Muscle of leg (tissue), 11 donors: ENCODE results near the gene GTPBP3. TPM values are rescaled to one million over a fixed set of nuclear protein-coding genes. Genes with fewer than 3 reads are reported as not detected.

ENCODE experiments used
- DNase-seq: peaks from one replicate; pipeline ENCODE4 v3.0.0; 2013
- H3K27ac ChIP-seq: one replicate; pipeline ENCODE4 v1.5.1; 2013; ENCODE audit warnings: mild to moderate bottlenecking, low read length, control low read depth
- H3K27me3 ChIP-seq: one replicate; pipeline ENCODE4 v1.6.1; 2013; ENCODE audit warnings: low read length; ENCODE audit not compliant: control insufficient read depth, insufficient read depth
- H3K36me3 ChIP-seq: one replicate; pipeline ENCODE4 v1.6.1; 2013; ENCODE audit warnings: low read length; ENCODE audit not compliant: control insufficient read depth, insufficient read depth
- H3K4me1 ChIP-seq: one replicate; pipeline ENCODE4 v1.6.1; 2013; ENCODE audit warnings: low read length; ENCODE audit not compliant: control insufficient read depth, insufficient read depth
- H3K4me3 ChIP-seq: one replicate; pipeline ENCODE4 v1.5.1; 2013; ENCODE audit warnings: low read length, control low read depth
- H3K9me3 ChIP-seq: replicated peaks from 2 replicates; pipeline ENCODE4 v1.6.1; 2013; ENCODE audit warnings: low read depth, low read length; ENCODE audit not compliant: control insufficient read depth
- WGBS: methylation state at CpG from one replicate; pipeline ENCODE4 v1.1.5; 2013; ENCODE audit warnings: missing lambda C conversion rate; ENCODE audit not compliant: insufficient coverage; 5-methylcytosine and 5-hydroxymethylcytosine counted together
- polyA plus RNA-seq, 8 donors: library from polyadenylated mRNA; unstranded; fragments of 120-200 nt; gene quantifications; one replicate each; pipeline versions ENCODE4 v1.2.1 to v1.2.3, GENCODE V29; 2013; ENCODE audit warnings: inconsistent platforms in 1 of 8, low replicate concordance in 1 of 8; ENCODE audit not compliant: insufficient read length in 8 of 8, insufficient read depth in 1 of 8
- total RNA-seq: library from RNA; stranded (reverse); fragments of 120-200 nt; gene quantifications from one replicate; pipeline ENCODE4 v1.2.4, GENCODE V29; 2013

The GTPBP3 gene
- total and polyA plus RNA-seq, 9 donors = 7.6 to 16.3 (median 13.1) TPM

- Histone ChIP-seq H3K36me3 (no peaks in the 10 kb centered on the region), H3K4me3 (no peak overlapping the region), H3K27me3 (peaks cover 17% of the 10 kb centered on the region), H3K27ac (no peak overlapping the region), H3K4me1 (peaks cover 18% of the 10 kb centered on the region), H3K9me3 (no peaks in the 10 kb centered on the region)
- no peak for DNase-seq
- no CpG with 5 or more reads among the region's 1 CpG for whole genome bisulfite sequencing
Measured at GRCh38 chr19:17389288-17389687, 51.9 kb downstream of the GTPBP3 start.

- Histone ChIP-seq H3K4me3 (peak overlapping the region; percentile 48), H3K4me1 (peaks cover 18% of the 10 kb centered on the region), H3K27ac (no peak overlapping the region), H3K9me3 (no peaks in the 10 kb centered on the region), H3K36me3 (no peaks in the 10 kb centered on the region), H3K27me3 (peaks cover 17% of the 10 kb centered on the region)
- no peak for DNase-seq
- WGBS = 0% methylated on average over 28 of the region's 37 CpGs
Measured at GRCh38 chr19:17389957-17390664, 52.8 kb downstream of the GTPBP3 start.

GRCh38 chr19:17390665-17391370 is 53.5 kb downstream of the GTPBP3 start:
- H3K27me3 ChIP-seq = peaks cover 17% of the 10 kb centered on the region
- peak overlapping the region; percentile 44 for H3K27ac ChIP-seq
- WGBS = under 1% methylated on average over 50 of the region's 50 CpGs
- peak; percentile 96 for DNase-seq
- peak overlapping the region; percentile 48 for H3K4me3 ChIP-seq
- H3K36me3 ChIP-seq = no peaks in the 10 kb centered on the region
- no peaks in the 10 kb centered on the region for H3K9me3 ChIP-seq
- H3K4me1 ChIP-seq = peaks cover 15% of the 10 kb centered on the region

GRCh38 chr19:17391371-17392151 is 54.2 kb downstream of the GTPBP3 start:
- 21% methylated on average over 8 of the region's 26 CpGs for WGBS
- peaks cover 12% of the 10 kb centered on the region for H3K4me1 ChIP-seq
- H3K4me3 ChIP-seq = peak overlapping the region; percentile 16
- H3K27ac ChIP-seq = no peak overlapping the region
- H3K36me3 ChIP-seq = no peaks in the 10 kb centered on the region
- H3K27me3 ChIP-seq = peaks cover 17% of the 10 kb centered on the region
- DNase-seq = no peak
- no peaks in the 10 kb centered on the region for H3K9me3 ChIP-seq

Other genes starting within 250 kb of the GTPBP3 start
- gene USE1, start 122.2 kb upstream of the GTPBP3 start, total RNA-seq = 21.0 TPM
- 10 to 100 TPM; 25.1 to 36.0 (median 29.3) TPM for gene USE1, start 122.2 kb upstream of the GTPBP3 start, polyA plus RNA-seq
- gene OCEL1, start 111.3 kb upstream of the GTPBP3 start, total RNA-seq = 3.1 TPM
- 10 to 100 TPM in 1 of 8 donors, 1 to 10 TPM in 7; 6.7 to 14.2 (median 9.4) TPM for gene OCEL1, start 111.3 kb upstream of the GTPBP3 start, polyA plus RNA-seq
- gene NR2F6, start 91.6 kb upstream of the GTPBP3 start, total RNA-seq = 32.4 TPM
- 10 to 100 TPM; 26.5 to 37.9 (median 30.8) TPM for gene NR2F6, start 91.6 kb upstream of the GTPBP3 start, polyA plus RNA-seq
- 5.2 TPM for gene USHBP1, start 72.8 kb upstream of the GTPBP3 start, total RNA-seq
- gene USHBP1, start 72.8 kb upstream of the GTPBP3 start, polyA plus RNA-seq = 1 to 10 TPM; 5.4 to 8.8 (median 6.5) TPM
- 85.8 TPM for gene BABAM1, start 70.1 kb upstream of the GTPBP3 start, total RNA-seq
- gene BABAM1, start 70.1 kb upstream of the GTPBP3 start, polyA plus RNA-seq = 10 to 100 TPM; 81.3 to 97.9 (median 92.8) TPM
- 0.44 TPM for gene ANKLE1, start 55.7 kb upstream of the GTPBP3 start, total RNA-seq
- 1 to 10 TPM in 5 of 8 donors, under 1 TPM in 3; 0.70 to 1.5 (median 1.2) TPM for gene ANKLE1, start 55.7 kb upstream of the GTPBP3 start, polyA plus RNA-seq
- gene ABHD8, start 34.1 kb upstream of the GTPBP3 start, total RNA-seq = 6.1 TPM
- 10 to 100 TPM in 1 of 8 donors, 1 to 10 TPM in 7; 7.5 to 10.1 (median 8.4) TPM for gene ABHD8, start 34.1 kb upstream of the GTPBP3 start, polyA plus RNA-seq
- gene MRPL34, start 31.7 kb upstream of the GTPBP3 start, total RNA-seq = 28.3 TPM
- 10 to 100 TPM; 25.0 to 43.0 (median 36.4) TPM for gene MRPL34, start 31.7 kb upstream of the GTPBP3 start, polyA plus RNA-seq
- gene DDA1, start 28.0 kb upstream of the GTPBP3 start, total RNA-seq = 18.6 TPM
- 10 to 100 TPM; 32.5 to 42.2 (median 36.8) TPM for gene DDA1, start 28.0 kb upstream of the GTPBP3 start, polyA plus RNA-seq
- gene ANO8, start 2.7 kb upstream of the GTPBP3 start, total RNA-seq = 3.9 TPM
- gene ANO8, start 2.7 kb upstream of the GTPBP3 start, polyA plus RNA-seq = 1 to 10 TPM; 4.3 to 8.3 (median 6.9) TPM
- gene PLVAP, start 39.8 kb downstream of the GTPBP3 start, total RNA-seq = 23.1 TPM
- gene PLVAP, start 39.8 kb downstream of the GTPBP3 start, polyA plus RNA-seq = 10 to 100 TPM; 43.2 to 70.0 (median 62.8) TPM
- gene CCDC194, start 56.6 kb downstream of the GTPBP3 start, total RNA-seq = not detected
- gene CCDC194, start 56.6 kb downstream of the GTPBP3 start, polyA plus RNA-seq = not detected
- gene BST2, start 68.1 kb downstream of the GTPBP3 start, total RNA-seq = 4.7 TPM
- gene BST2, start 68.1 kb downstream of the GTPBP3 start, polyA plus RNA-seq = 1 to 10 TPM; 5.9 to 9.3 (median 6.3) TPM
- 32.9 TPM for gene MVB12A, start 82.5 kb downstream of the GTPBP3 start, total RNA-seq
- 10 to 100 TPM; 29.5 to 44.3 (median 33.2) TPM for gene MVB12A, start 82.5 kb downstream of the GTPBP3 start, polyA plus RNA-seq
- gene TMEM221, start 111.1 kb downstream of the GTPBP3 start, total RNA-seq = 1.0 TPM
- 1 to 10 TPM; 1.0 to 1.8 (median 1.2) TPM for gene TMEM221, start 111.1 kb downstream of the GTPBP3 start, polyA plus RNA-seq
- gene NXNL1, start 123.4 kb downstream of the GTPBP3 start, total RNA-seq = not detected
- gene NXNL1, start 123.4 kb downstream of the GTPBP3 start, polyA plus RNA-seq = not detected
- gene SLC27A1, start 133.0 kb downstream of the GTPBP3 start, total RNA-seq = 11.6 TPM
- 10 to 100 TPM; 11.8 to 20.7 (median 16.9) TPM for gene SLC27A1, start 133.0 kb downstream of the GTPBP3 start, polyA plus RNA-seq
- gene PGLS, start 174.1 kb downstream of the GTPBP3 start, total RNA-seq = 46.5 TPM
- gene PGLS, start 174.1 kb downstream of the GTPBP3 start, polyA plus RNA-seq = 10 to 100 TPM; 46.9 to 70.5 (median 54.0) TPM
- 42.1 TPM for gene COLGALT1, start 218.1 kb downstream of the GTPBP3 start, total RNA-seq
- gene COLGALT1, start 218.1 kb downstream of the GTPBP3 start, polyA plus RNA-seq = 10 to 100 TPM; 68.3 to 97.0 (median 77.4) TPM